Loucy (cell line): ENCODE data around the gene WDR64.

ENCODE experiments used
- H2AFZ ChIP-seq: fragments of 200-600 bp; sonication (generic); 2 replicates; pipeline ENCODE4 v1.6.0; 2016; ENCODE audit warnings: antibody characterized with exemption, mild to moderate bottlenecking, low read length, moderate library complexity
- H3F3A ChIP-seq: fragments of 200-600 bp; 2 replicates; pipeline ENCODE4 v1.6.0; 2016; ENCODE audit warnings: antibody characterized with exemption, low read depth, mild to moderate bottlenecking
- H3K27me3 ChIP-seq: fragments of 200-600 bp; sonication (generic); 2 replicates; pipeline ENCODE4 v1.6.1; 2014; ENCODE audit warnings: low read length, mild to moderate bottlenecking; ENCODE audit not compliant: insufficient read depth, poor library complexity, severe bottlenecking
- H3K36me3 ChIP-seq: fragments of 200-600 bp; sonication (generic); 2 replicates; pipeline ENCODE4 v1.6.1; 2016; ENCODE audit warnings: low read length; ENCODE audit not compliant: insufficient read depth
- H3K4me1 ChIP-seq: fragments of 200-600 bp; sonication (generic); 2 replicates; pipeline ENCODE4 v1.5.1; 2014; ENCODE audit warnings: low read length, mild to moderate bottlenecking; ENCODE audit not compliant: insufficient read depth, poor library complexity, severe bottlenecking
- H3K4me2 ChIP-seq: fragments of 200-600 bp; sonication (generic); 2 replicates; pipeline ENCODE4 v1.6.0; 2014; ENCODE audit warnings: antibody characterized with exemption, low read length, low read depth, mild to moderate bottlenecking; ENCODE audit not compliant: poor library complexity, severe bottlenecking
- H3K4me3 ChIP-seq: fragments of 200-600 bp; sonication (generic); 2 replicates; pipeline ENCODE4 v1.5.1; 2014; ENCODE audit warnings: low read length, mild to moderate bottlenecking, mixed read lengths; ENCODE audit not compliant: poor library complexity, severe bottlenecking
- H3K79me2 ChIP-seq: fragments of 200-600 bp; sonication (generic); 2 replicates; pipeline ENCODE4 v1.6.1; 2014; ENCODE audit warnings: low read length; ENCODE audit not compliant: insufficient read depth
- H3K9ac ChIP-seq: fragments of 200-600 bp; sonication (generic); 2 replicates; pipeline ENCODE4 v1.6.0; 2014; ENCODE audit warnings: mild to moderate bottlenecking, low read depth, low read length, moderate library complexity; ENCODE audit not compliant: poor library complexity, severe bottlenecking
- H3K9me2 ChIP-seq: fragments of 200-600 bp; sonication (generic); replicated peaks from 2 replicates; pipeline ENCODE4 v1.6.1; 2016; ENCODE audit warnings: low read depth, low read length, mixed read lengths
- H3K9me3 ChIP-seq: fragments of 200-600 bp; sonication (generic); 2 replicates; pipeline ENCODE4 v1.6.1; 2014; ENCODE audit warnings: mild to moderate bottlenecking, antibody characterized with exemption, low read length, low read depth; ENCODE audit not compliant: insufficient read depth
- H4K20me1 ChIP-seq: fragments of 200-600 bp; sonication (generic); 2 replicates; pipeline ENCODE4 v1.6.0; 2014; ENCODE audit warnings: antibody characterized with exemption, low read length, mild to moderate bottlenecking; ENCODE audit not compliant: insufficient read depth, poor library complexity, severe bottlenecking
- CTCF ChIP-seq: fragments of 200-600 bp; sonication (generic); conservative IDR thresholded peaks from 2 replicates; pipeline ENCODE4 v1.5.1; 2014; ENCODE audit warnings: mild to moderate bottlenecking, antibody characterized with exemption, low read length
- EZH2phosphoT487 ChIP-seq: fragments of 200-600 bp; IDR thresholded peaks from 2 replicates; pipeline ENCODE4 v1.6.1; 2018; ENCODE audit warnings: antibody characterized with exemption, mild to moderate bottlenecking, moderate library complexity, borderline replicate concordance

The WDR64 gene

GRCh38 chr1:241606544-241606943, 45.5 kb upstream of the WDR64 start:
- Histone ChIP-seq H3F3A (no peaks in the 10 kb centered on the region), H4K20me1 (no peaks in the 10 kb centered on the region), H3K27me3 (no peaks in the 10 kb centered on the region), H3K9me3 (no peaks in the 10 kb centered on the region), H3K9me2 (no peaks in the 10 kb centered on the region), H3K4me1 (no peaks in the 10 kb centered on the region), H3K4me3 (no peak overlapping the region), H3K9ac (no peak overlapping the region), H3K4me2 (no peak overlapping the region), H2AFZ (no peak overlapping the region), H3K36me3 (no peaks in the 10 kb centered on the region), H3K79me2 (no peaks in the 10 kb centered on the region)
- no peak for TF ChIP-seq EZH2phosphoT487
- no peak for TF ChIP-seq CTCF

GRCh38 chr1:241607497-241607896, 44.6 kb upstream of the WDR64 start:
- Histone ChIP-seq H3K4me3 (no peak overlapping the region), H3K4me2 (no peak overlapping the region), H3K36me3 (no peaks in the 10 kb centered on the region), H2AFZ (no peak overlapping the region), H3K79me2 (no peaks in the 10 kb centered on the region), H3K9me3 (no peaks in the 10 kb centered on the region), H3K9me2 (no peaks in the 10 kb centered on the region), H3F3A (no peaks in the 10 kb centered on the region), H3K27me3 (no peaks in the 10 kb centered on the region), H3K9ac (no peak overlapping the region), H4K20me1 (no peaks in the 10 kb centered on the region), H3K4me1 (no peaks in the 10 kb centered on the region)
- no peak for TF ChIP-seq CTCF
- TF ChIP-seq EZH2phosphoT487 = no peak

- H3F3A ChIP-seq = no peaks in the 10 kb centered on the region
- H4K20me1 ChIP-seq = no peaks in the 10 kb centered on the region
- no peak overlapping the region for H2AFZ ChIP-seq
- no peaks in the 10 kb centered on the region for H3K4me1 ChIP-seq
- no peaks in the 10 kb centered on the region for H3K36me3 ChIP-seq
- no peak overlapping the region for H3K9ac ChIP-seq
- H3K4me2 ChIP-seq = no peak overlapping the region
- no peak overlapping the region for H3K4me3 ChIP-seq
- no peaks in the 10 kb centered on the region for H3K27me3 ChIP-seq
- no peaks in the 10 kb centered on the region for H3K9me2 ChIP-seq
- H3K79me2 ChIP-seq = no peaks in the 10 kb centered on the region
- H3K9me3 ChIP-seq = no peaks in the 10 kb centered on the region
- no peak for TF ChIP-seq CTCF
- TF ChIP-seq EZH2phosphoT487 = no peak
Measured at GRCh38 chr1:241608379-241609033, 43.6 kb upstream of the WDR64 start.
